Activated T-helper 2 cell treated with anti-CD3 and anti-CD28 coated beads, Interferon-gamma antibody, Interleukin-2, Interleukin-4, amounts not matched to agents 10 μg/mL and 5 μg/mL and 100 μg/mL, durations not matched to agents 14 hours and 24 hours and 36 hours (primary cell): Measurements from ENCODE around the gene TNFAIP3. TPM values are rescaled to one million over a fixed set of nuclear protein-coding genes. Genes with fewer than 3 reads are reported as not detected.
"Not testable (repeated sequence)": the region's sequence is repeated elsewhere in the genome, so short reads cannot be mapped to it uniquely, and the experiment has no call there.

Experiments used
- DNase-seq: peaks from one replicate; pipeline ENCODE4 v3.0.0; 2021; ENCODE audit warnings: low spot score
- H3K27ac Mint-ChIP-seq: one replicate; pipeline ENCODE4 v1.8.0; 2021; ENCODE audit warnings: mixed read lengths
- H3K27me3 Mint-ChIP-seq: one replicate; pipeline ENCODE4 v1.8.0; 2021; ENCODE audit warnings: low read depth, mixed read lengths
- H3K36me3 Mint-ChIP-seq: one replicate; pipeline ENCODE4 v1.8.0; 2021; ENCODE audit warnings: low read depth, mixed read lengths
- H3K4me1 Mint-ChIP-seq: one replicate; pipeline ENCODE4 v1.8.0; 2021; ENCODE audit warnings: low read depth, mixed read lengths
- H3K4me3 Mint-ChIP-seq: one replicate; pipeline ENCODE4 v1.8.0; 2021; ENCODE audit warnings: low read depth, mild to moderate bottlenecking, moderate library complexity, mixed read lengths
- H3K9me3 Mint-ChIP-seq: one replicate; pipeline ENCODE4 v1.8.0; 2021; ENCODE audit warnings: mixed read lengths
- intact Hi-C: fragments of 100-400 bp; cut with micrococcal nuclease; formaldehyde crosslinking; loops from one replicate; pipeline ENCODE4 v1.15.1; 2023
- total RNA-seq: library from RNA; stranded (reverse); gene quantifications from 2 replicates; pipeline ENCODE4 v1.2.3, GENCODE V29; 2022

Gene TNFAIP3
- total RNA-seq, 1 donor from 2014 or later, result 251 TPM

DNA sequence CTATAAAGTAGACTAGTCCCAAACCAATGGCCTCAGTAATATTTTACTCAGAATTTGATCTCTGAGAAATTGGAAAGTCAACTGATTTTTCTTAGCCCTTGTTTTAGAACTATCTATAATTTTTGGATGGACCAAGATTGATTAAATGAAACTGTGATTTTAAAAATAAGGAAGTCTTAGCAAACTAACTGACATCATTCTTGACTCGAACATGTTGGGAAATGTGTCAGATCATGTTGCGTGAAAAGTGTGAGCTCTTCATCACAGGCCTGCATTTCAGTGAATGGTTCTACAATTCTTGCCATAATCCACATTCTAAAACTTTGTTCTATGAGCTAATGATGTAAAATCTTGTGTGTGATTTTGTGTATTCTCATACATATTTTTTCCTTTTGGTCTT, 11.0 kb downstream of the TNFAIP3 start:
- H3K4me1 Mint-ChIP-seq, result peaks cover 75% of the 10 kb centered on the region
- intact Hi-C loops, result no loop called here
- H3K4me3 Mint-ChIP-seq, result no peak overlapping the region

DNA sequence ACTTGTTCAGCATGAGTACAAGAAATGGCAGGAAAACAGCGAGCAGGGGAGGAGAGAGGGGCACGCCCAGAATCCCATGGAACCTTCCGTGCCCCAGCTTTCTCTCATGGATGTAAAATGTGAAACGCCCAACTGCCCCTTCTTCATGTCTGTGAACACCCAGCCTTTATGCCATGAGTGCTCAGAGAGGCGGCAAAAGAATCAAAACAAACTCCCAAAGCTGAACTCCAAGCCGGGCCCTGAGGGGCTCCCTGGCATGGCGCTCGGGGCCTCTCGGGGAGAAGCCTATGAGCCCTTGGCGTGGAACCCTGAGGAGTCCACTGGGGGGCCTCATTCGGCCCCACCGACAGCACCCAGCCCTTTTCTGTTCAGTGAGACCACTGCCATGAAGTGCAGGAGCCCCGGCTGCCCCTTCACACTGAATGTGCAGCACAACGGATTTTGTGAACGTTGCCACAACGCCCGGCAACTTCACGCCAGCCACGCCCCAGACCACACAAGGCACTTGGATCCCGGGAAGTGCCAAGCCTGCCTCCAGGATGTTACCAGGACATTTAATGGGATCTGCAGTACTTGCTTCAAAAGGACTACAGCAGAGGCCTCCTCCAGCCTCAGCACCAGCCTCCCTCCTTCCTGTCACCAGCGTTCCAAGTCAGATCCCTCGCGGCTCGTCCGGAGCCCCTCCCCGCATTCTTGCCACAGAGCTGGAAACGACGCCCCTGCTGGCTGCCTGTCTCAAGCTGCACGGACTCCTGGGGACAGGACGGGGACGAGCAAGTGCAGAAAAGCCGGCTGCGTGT, 11.6 kb downstream of the TNFAIP3 start:
- no peaks in the 10 kb centered on the region for H3K27me3 Mint-ChIP-seq
- H3K36me3 Mint-ChIP-seq, result peaks cover 94% of the 10 kb centered on the region
- peak overlapping the region; percentile 70 for H3K27ac Mint-ChIP-seq
- intact Hi-C loops, result no loop called here
- H3K4me1 Mint-ChIP-seq, result peaks cover 76% of the 10 kb centered on the region
- H3K9me3 Mint-ChIP-seq, result no peaks in the 10 kb centered on the region
- peak overlapping the region; percentile 13 for H3K4me3 Mint-ChIP-seq
- DNase-seq, result no peak

More for the DNA sequence above, 11.0 kb downstream of the TNFAIP3 start:
- no peak for DNase-seq
- H3K27me3 Mint-ChIP-seq, result no peaks in the 10 kb centered on the region
- peaks cover 95% of the 10 kb centered on the region for H3K36me3 Mint-ChIP-seq
- peak overlapping the region; percentile 70 for H3K27ac Mint-ChIP-seq
- H3K9me3 Mint-ChIP-seq, result no peaks in the 10 kb centered on the region

DNA sequence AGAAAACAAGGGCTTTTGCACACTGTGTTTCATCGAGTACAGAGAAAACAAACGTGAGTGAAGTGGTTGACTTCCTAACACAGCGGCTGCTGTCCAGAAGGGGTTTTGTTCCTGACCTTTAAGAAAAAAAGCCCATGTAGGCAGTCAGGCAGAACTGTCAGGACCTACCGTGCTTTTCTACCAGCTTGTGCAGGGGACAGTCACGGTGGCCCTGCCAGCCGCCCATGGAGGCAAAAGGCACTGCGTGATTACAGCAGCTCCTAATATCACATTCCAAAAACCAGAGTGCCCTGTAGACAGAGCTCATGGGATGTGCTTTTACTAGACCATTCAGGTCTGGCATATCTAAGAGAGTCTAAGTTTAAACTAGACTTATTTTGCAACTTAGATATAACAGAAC, 12.2 kb downstream of the TNFAIP3 start:
- no peak for DNase-seq
- no peaks in the 10 kb centered on the region for H3K9me3 Mint-ChIP-seq
- H3K36me3 Mint-ChIP-seq, result peaks cover 94% of the 10 kb centered on the region
- H3K4me1 Mint-ChIP-seq, result peaks cover 79% of the 10 kb centered on the region
- peak overlapping the region; percentile 60 for H3K27ac Mint-ChIP-seq
- H3K27me3 Mint-ChIP-seq, result no peaks in the 10 kb centered on the region
- intact Hi-C loops, result no loop called here
- H3K4me3 Mint-ChIP-seq, result peak overlapping the region; percentile 39

DNA sequence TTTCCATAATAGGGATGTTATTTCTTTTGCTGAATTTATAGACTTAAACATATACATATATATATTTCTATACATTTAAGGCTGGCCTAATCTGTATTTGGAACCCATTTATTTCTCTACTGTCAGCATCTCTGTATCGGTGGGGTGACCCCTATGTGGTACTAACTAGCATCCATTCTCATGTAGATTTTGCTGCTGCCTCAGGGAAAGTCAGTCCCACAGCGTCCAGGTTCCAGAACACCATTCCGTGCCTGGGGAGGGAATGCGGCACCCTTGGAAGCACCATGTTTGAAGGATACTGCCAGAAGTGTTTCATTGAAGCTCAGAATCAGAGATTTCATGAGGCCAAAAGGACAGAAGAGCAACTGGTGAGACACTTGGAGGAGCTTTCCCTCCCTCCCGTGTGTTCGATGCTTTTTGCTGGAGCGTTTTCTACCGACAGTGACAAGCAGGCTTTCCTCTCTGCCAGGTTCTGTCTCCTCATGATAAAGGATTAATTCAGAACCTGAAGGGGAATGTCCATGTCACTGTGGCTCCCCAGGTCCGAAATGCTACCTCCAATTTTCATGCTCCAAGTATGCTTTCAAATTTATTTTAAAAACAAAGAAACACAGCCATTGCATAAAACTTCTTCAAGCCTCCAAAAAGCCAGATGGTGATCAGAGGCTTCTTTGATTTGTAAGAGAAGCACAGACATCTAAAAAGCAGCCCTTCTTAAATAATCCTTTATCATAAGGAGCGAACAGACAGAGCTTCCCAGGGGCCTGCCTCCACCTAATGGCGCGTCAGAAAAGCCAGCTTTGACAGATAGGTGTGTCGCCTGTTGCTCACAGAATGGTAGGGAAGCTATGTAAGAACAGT, 13.1 kb downstream of the TNFAIP3 start:
- no peak for DNase-seq
- peaks cover 74% of the 10 kb centered on the region for H3K4me1 Mint-ChIP-seq
- peak overlapping the region; percentile 1 for H3K4me3 Mint-ChIP-seq
- H3K27me3 Mint-ChIP-seq, result no peaks in the 10 kb centered on the region
- peaks cover 94% of the 10 kb centered on the region for H3K36me3 Mint-ChIP-seq
- peak overlapping the region; percentile 76 for H3K27ac Mint-ChIP-seq
- intact Hi-C loops, result no loop called here
- peaks cover 4% of the 10 kb centered on the region for H3K9me3 Mint-ChIP-seq

DNA sequence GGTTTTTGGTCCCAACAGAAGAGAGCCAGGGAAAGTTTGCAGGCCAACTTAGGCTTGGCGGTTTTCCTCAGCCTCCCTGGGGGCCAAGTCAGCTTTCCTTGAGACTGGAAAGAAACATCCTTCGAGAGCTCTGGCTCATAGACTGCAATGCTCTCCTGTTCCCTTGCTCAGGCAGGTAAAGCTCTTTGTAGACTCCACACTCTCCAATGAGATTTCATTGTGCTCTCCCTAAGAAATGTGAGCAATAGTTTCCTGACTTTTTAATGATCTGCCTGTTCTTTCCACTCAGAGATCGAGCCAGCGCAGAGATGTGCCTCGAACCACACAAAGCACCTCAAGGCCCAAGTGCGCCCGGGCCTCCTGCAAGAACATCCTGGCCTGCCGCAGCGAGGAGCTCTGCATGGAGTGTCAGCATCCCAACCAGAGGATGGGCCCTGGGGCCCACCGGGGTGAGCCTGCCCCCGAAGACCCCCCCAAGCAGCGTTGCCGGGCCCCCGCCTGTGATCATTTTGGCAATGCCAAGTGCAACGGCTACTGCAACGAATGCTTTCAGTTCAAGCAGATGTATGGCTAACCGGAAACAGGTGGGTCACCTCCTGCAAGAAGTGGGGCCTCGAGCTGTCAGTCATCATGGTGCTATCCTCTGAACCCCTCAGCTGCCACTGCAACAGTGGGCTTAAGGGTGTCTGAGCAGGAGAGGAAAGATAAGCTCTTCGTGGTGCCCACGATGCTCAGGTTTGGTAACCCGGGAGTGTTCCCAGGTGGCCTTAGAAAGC, 13.9 kb downstream of the TNFAIP3 start:
- no peaks in the 10 kb centered on the region for H3K27me3 Mint-ChIP-seq
- H3K36me3 Mint-ChIP-seq, result peaks cover 91% of the 10 kb centered on the region
- intact Hi-C loops, result no loop called here
- H3K4me3 Mint-ChIP-seq, result peak overlapping the region; percentile 1
- H3K4me1 Mint-ChIP-seq, result peaks cover 66% of the 10 kb centered on the region
- peaks cover 8% of the 10 kb centered on the region for H3K9me3 Mint-ChIP-seq
- peak overlapping the region; percentile 68 for H3K27ac Mint-ChIP-seq
- DNase-seq, result no peak

DNA sequence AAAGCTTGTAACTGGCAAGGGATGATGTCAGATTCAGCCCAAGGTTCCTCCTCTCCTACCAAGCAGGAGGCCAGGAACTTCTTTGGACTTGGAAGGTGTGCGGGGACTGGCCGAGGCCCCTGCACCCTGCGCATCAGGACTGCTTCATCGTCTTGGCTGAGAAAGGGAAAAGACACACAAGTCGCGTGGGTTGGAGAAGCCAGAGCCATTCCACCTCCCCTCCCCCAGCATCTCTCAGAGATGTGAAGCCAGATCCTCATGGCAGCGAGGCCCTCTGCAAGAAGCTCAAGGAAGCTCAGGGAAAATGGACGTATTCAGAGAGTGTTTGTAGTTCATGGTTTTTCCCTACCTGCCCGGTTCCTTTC, 14.4 kb downstream of the TNFAIP3 start:
- Mint-ChIP-seq H3K36me3 (peaks cover 92% of the 10 kb centered on the region), H3K27ac (peak overlapping the region; percentile 68), H3K9me3 (peaks cover 14% of the 10 kb centered on the region), H3K27me3 (no peaks in the 10 kb centered on the region), H3K4me3 (no peak overlapping the region), H3K4me1 (peaks cover 69% of the 10 kb centered on the region)
- intact Hi-C loops, result no loop called here
- DNase-seq, result no peak

DNA sequence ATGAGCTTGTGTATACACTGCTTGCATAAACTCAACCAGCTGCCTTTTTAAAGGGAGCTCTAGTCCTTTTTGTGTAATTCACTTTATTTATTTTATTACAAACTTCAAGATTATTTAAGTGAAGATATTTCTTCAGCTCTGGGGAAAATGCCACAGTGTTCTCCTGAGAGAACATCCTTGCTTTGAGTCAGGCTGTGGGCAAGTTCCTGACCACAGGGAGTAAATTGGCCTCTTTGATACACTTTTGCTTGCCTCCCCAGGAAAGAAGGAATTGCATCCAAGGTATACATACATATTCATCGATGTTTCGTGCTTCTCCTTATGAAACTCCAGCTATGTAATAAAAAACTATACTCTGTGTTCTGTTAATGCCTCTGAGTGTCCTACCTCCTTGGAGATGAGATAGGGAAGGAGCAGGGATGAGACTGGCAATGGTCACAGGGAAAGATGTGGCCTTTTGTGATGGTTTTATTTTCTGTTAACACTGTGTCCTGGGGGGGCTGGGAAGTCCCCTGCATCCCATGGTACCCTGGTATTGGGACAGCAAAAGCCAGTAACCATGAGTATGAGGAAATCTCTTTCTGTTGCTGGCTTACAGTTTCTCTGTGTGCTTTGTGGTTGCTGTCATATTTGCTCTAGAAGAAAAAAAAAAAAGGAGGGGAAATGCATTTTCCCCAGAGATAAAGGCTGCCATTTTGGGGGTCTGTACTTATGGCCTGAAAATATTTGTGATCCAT, 15.3 kb downstream of the TNFAIP3 start:
- no peaks in the 10 kb centered on the region for H3K27me3 Mint-ChIP-seq
- peak overlapping the region; percentile 75 for H3K27ac Mint-ChIP-seq
- intact Hi-C loops, result loop anchor here (1.0 to 2.0 kb wide), 2 partner anchors 9 to 62 kb away; no protein-coding TSS in a partner anchor
- peaks cover 64% of the 10 kb centered on the region for H3K4me1 Mint-ChIP-seq
- no peak for DNase-seq
- H3K36me3 Mint-ChIP-seq, result peaks cover 91% of the 10 kb centered on the region
- H3K4me3 Mint-ChIP-seq, result peak overlapping the region; percentile 11
- H3K9me3 Mint-ChIP-seq, result peaks cover 19% of the 10 kb centered on the region

DNA sequence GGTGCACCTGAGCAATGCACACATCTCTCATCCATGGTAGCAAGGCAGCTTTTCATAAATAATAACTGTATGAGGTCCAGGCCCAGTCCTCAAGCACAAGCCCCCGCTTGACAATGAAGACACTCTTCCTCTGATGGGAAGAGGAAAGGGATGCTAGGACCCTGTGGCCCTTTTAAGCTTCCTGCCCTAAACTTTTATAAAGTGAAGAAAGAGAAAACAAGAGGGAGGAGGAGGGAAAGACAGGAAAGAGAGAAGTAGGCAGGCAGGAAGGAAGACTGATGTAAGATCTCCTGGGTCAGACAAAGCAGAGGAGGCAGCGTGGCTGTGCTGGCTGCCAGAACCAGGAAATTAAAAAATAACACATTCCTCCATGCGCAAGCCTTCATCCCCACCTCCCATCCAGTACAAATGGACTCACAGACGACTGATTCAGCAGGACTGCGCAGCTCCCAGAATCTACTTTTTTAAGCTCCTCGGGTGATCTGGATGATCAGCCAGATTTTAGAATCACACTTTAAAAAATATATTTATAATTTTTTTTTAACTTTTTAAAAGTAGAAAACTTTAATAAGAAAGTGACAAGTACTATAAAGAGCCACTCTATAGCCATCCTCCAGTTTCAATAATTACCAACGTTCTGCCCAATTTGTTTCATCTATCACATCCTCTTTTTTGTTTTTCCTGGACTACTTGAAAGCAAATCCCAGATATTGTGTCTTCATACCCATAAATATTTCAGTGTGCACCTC, 16.5 kb downstream of the TNFAIP3 start:
- no peak for DNase-seq
- Mint-ChIP-seq H3K4me1 (peaks cover 53% of the 10 kb centered on the region), H3K36me3 (peaks cover 90% of the 10 kb centered on the region), H3K27ac (peak overlapping the region; percentile 91), H3K27me3 (no peaks in the 10 kb centered on the region), H3K4me3 (no peak overlapping the region), H3K9me3 (peaks cover 31% of the 10 kb centered on the region)
- intact Hi-C loops, result loop anchor here (2.0 kb wide), 1 partner anchor 61 kb away; no protein-coding TSS in a partner anchor

DNA sequence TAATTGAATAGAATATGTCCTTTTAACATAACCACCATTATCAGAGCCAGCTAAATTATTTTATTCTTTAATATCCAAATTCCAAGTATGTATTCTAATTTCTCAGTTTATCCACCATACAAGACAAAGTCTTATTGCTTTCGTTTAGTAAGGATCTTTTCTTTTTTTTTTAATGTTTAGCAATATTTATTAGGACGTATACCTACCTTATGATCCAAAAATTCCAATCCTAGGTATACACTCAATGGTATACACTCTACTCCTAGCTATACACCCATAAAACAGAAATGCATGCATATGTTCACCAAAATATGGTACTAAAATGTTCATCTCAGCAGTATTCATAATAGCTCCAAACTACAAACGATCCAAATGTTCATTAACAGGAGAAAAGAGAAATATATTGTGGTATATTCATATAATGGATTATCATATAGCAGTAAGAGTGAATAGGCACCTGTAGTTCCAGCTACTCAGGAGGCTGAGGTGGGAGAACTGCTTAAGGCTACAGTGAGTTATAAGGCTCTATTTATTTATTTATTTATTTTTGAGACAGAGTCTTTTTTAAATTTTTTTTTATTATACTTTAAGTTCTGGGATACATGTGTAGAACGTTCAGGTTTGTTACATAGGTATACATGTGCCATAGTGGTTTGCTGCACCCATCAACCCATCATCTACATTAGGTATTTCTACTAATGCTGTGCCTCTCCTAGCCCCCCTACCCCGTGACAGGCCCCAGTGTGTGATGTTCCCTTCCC, 17.3 kb downstream of the TNFAIP3 start:
- Mint-ChIP-seq H3K4me3 (no peak overlapping the region), H3K9me3 (peaks cover 39% of the 10 kb centered on the region), H3K4me1 (peaks cover 46% of the 10 kb centered on the region), H3K36me3 (peaks cover 90% of the 10 kb centered on the region), H3K27me3 (no peaks in the 10 kb centered on the region), H3K27ac (peak overlapping the region; percentile 53)
- intact Hi-C loops, result no loop called here
- DNase-seq, result no peak

DNA sequence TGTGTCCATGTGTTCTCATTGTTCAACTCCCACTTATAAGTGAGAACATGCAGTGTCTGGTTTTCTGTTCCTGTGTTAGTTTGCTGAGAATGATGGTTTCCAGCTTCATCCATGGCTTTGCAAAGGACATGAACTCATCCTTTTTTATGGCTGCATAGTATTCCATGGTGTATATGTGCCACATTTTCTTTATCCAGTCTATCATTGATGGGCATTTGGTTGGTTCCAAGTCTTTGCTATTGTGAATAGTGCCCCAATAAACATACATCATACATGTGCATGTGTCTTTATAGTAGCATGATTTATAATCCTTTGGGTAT, 17.8 kb downstream of the TNFAIP3 start:
- not testable (repeated sequence) for H3K27me3 Mint-ChIP-seq

DNA sequence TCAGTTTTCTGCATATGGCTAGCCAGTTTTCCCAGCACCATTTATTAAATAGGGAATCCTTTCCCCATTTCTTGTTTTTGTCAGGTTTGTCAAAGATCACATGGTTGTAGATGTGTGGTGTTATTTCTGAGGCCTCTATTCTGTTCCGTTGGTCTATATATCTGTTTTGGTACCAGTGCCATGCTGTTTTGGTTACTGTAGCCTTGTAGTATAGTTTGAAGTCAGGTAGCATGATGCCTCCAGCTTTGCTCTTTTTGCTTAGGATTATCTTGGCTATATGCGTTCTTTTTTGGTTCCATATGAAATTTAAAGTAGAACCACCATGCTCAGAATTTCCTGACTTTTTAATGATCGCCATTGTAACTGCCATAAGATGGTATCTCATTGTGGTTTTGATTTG, 19.2 kb downstream of the TNFAIP3 start:
- DNase-seq, H3K27me3 Mint-ChIP-seq, intact Hi-C loops, H3K4me3 Mint-ChIP-seq, H3K27ac Mint-ChIP-seq: not testable (repeated sequence)
- peaks cover 32% of the 10 kb centered on the region for H3K4me1 Mint-ChIP-seq
- H3K9me3 Mint-ChIP-seq, result peaks cover 46% of the 10 kb centered on the region
- H3K36me3 Mint-ChIP-seq, result peaks cover 82% of the 10 kb centered on the region

More for the DNA sequence above, 17.8 kb downstream of the TNFAIP3 start:
- peaks cover 43% of the 10 kb centered on the region for H3K9me3 Mint-ChIP-seq
- peaks cover 88% of the 10 kb centered on the region for H3K36me3 Mint-ChIP-seq
- intact Hi-C loops, H3K27ac Mint-ChIP-seq, H3K4me3 Mint-ChIP-seq, DNase-seq: not testable (repeated sequence)
- peaks cover 43% of the 10 kb centered on the region for H3K4me1 Mint-ChIP-seq
